Epithelial cell of proximal tubule (primary cell): ENCODE results near the gene COL25A1. TPM values are rescaled to one million over a fixed set of nuclear protein-coding genes. Genes with fewer than 3 reads are reported as not detected.

Experiments used
- DNase-seq: peaks from one replicate; pipeline ENCODE4 v3.0.0-alpha.2; 2011; ENCODE audit warnings: low read depth
- H3K4me3 ChIP-seq: 2 replicates; pipeline ENCODE4 v1.5.1; 2011; ENCODE audit warnings: low read depth, mild to moderate bottlenecking, low read length
- CTCF ChIP-seq: conservative IDR thresholded peaks from 2 replicates; pipeline ENCODE4 v1.5.1; 2012; ENCODE audit warnings: low read depth, mild to moderate bottlenecking, low read length
- total RNA-seq: library from RNA; depleted of rRNA; stranded (reverse); fragments of >200 nt; gene quantifications from 2 replicates; pipeline ENCODE4 v1.2.3, GENCODE V29; 2015

COL25A1 gene
- total RNA-seq, 1 donor from 2014 or later = 0.46 TPM

GRCh38 chr4:108829966-108830492, 472.4 kb downstream of the COL25A1 start:
- H3K4me3 ChIP-seq = no peak overlapping the region
- no peak for DNase-seq
- TF ChIP-seq CTCF = no peak

- H3K4me3 ChIP-seq = no peak overlapping the region
- no peak for TF ChIP-seq CTCF
- DNase-seq = no peak
Observed at GRCh38 chr4:108828620-108829019, 473.8 kb downstream of the COL25A1 start.

GRCh38 chr4:108825737-108826136, 476.7 kb downstream of the COL25A1 start:
- DNase-seq = no peak
- H3K4me3 ChIP-seq = no peak overlapping the region
- no peak for TF ChIP-seq CTCF

GRCh38 chr4:108821351-108821930, 481.0 kb downstream of the COL25A1 start:
- H3K4me3 ChIP-seq = no peak overlapping the region
- DNase-seq = no peak
- no peak for TF ChIP-seq CTCF

GRCh38 chr4:108820492-108821350, 481.7 kb downstream of the COL25A1 start:
- H3K4me3 ChIP-seq = no peak overlapping the region
- DNase-seq = no peak
- TF ChIP-seq CTCF = no peak

- no peak for DNase-seq
- H3K4me3 ChIP-seq = no peak overlapping the region
- no peak for TF ChIP-seq CTCF
Observed at GRCh38 chr4:108814326-108814725, 488.1 kb downstream of the COL25A1 start.

GRCh38 chr4:108813261-108813660, 489.2 kb downstream of the COL25A1 start:
- TF ChIP-seq CTCF = no peak
- no peak overlapping the region for H3K4me3 ChIP-seq
- DNase-seq = no peak
